Tibial artery (tissue), 4 donors: ENCODE results near the gene RBM20.

ENCODE experiments used
- DNase-seq, 2 donors: peaks; one replicate each; pipeline ENCODE4 v3.0.0-alpha.2; 2019
- H3K27ac ChIP-seq, 2 donors: fragments of 200-600 bp; sonication (generic) in 1 of 2; 1 replicate in 1 of 2; 2 replicates in 1 of 2; pipeline ENCODE4 v1.5.1; 2018 to 2019; ENCODE audit warnings: mild to moderate bottlenecking in 1 of 2
- H3K27me3 ChIP-seq, 2 donors: fragments of 200-600 bp; sonication (generic) in 1 of 2; one replicate each; pipeline versions ENCODE4 v1.5.1 to v1.6.0; 2016 to 2019
- H3K36me3 ChIP-seq, 3 donors: fragments of 200-600 bp; sonication (generic) in 2 of 3; one replicate each; pipeline ENCODE4 v1.5.1; 2016 to 2019; ENCODE audit warnings: mild to moderate bottlenecking in 2 of 3
- H3K4me1 ChIP-seq, 4 donors: fragments of 200-600 bp; sonication (generic) in 2 of 4; 1 replicate in 3 of 4; 2 replicates in 1 of 4; pipeline ENCODE4 v1.5.1; 2016 to 2019
- H3K4me3 ChIP-seq, 2 donors: fragments of 200-600 bp; sonication (generic) in 1 of 2; 1 replicate in 1 of 2; 2 replicates in 1 of 2; pipeline ENCODE4 v1.5.1; 2018 to 2019; ENCODE audit warnings: mild to moderate bottlenecking in 2 of 2
- H3K9me3 ChIP-seq, 3 donors: fragments of 200-600 bp; sonication (generic) in 1 of 3; one replicate each; pipeline ENCODE4 v1.5.1; 2016 to 2019
- CTCF ChIP-seq, 2 experiments: fragments of 200-600 bp in 1 of 2; fragments of 450-650 bp in 1 of 2; IDR thresholded peaks; one replicate each; pipeline ENCODE4 v1.5.1; 2017 to 2019; ENCODE audit warnings: antibody characterized with exemption in 2 of 2, mild to moderate bottlenecking in 1 of 2, moderate library complexity in 1 of 2
- intact Hi-C: fragments of 100-400 bp; cut with DNase I; formaldehyde crosslinking; loops from one replicate; pipeline ENCODE4 v1.15.0; 2023; ENCODE audit warnings: low total_unique reads

RBM20 gene

GRCh38 chr10:110859973-110860376, 215.8 kb downstream of the RBM20 start:
- peak in 1 of 2 donors; percentile 47 for DNase-seq

GRCh38 chr10:110860576-110861241, 216.6 kb downstream of the RBM20 start:
- no peak overlapping the region for H3K4me3 ChIP-seq
- no peaks in the 10 kb centered on the region for H3K9me3 ChIP-seq
- TF ChIP-seq CTCF (IDR thresholded peaks at IDR 0.05) = no peak
- H3K27me3 ChIP-seq = no peaks in the 10 kb centered on the region
- intact Hi-C loops = no loop called here
- DNase-seq = no peak
- no peak overlapping the region for H3K27ac ChIP-seq
- H3K36me3 ChIP-seq = no peaks in the 10 kb centered on the region
- peaks cover 4 to 40% (median 16%) of the 10 kb centered on the region in 4 donors for H3K4me1 ChIP-seq

More at GRCh38 chr10:110859973-110860376, 215.8 kb downstream of the RBM20 start:
- H3K4me1 ChIP-seq = peaks cover 0 to 34% (median 11%) of the 10 kb centered on the region in 4 donors
- H3K9me3 ChIP-seq = no peaks in the 10 kb centered on the region
- H3K4me3 ChIP-seq = no peak overlapping the region
- H3K27ac ChIP-seq = peak overlapping the region in 1 of 2 donors; percentile 44
- H3K36me3 ChIP-seq = no peaks in the 10 kb centered on the region
- no peak for TF ChIP-seq CTCF (IDR thresholded peaks at IDR 0.05)
- no peaks in the 10 kb centered on the region for H3K27me3 ChIP-seq
- intact Hi-C loops = no loop called here

- DNase-seq = no peak
- Histone ChIP-seq H3K36me3 (no peaks in the 10 kb centered on the region), H3K9me3 (no peaks in the 10 kb centered on the region), H3K27ac (no peak overlapping the region), H3K4me1 (peaks cover 4 to 40% (median 22%) of the 10 kb centered on the region in 4 donors), H3K27me3 (no peaks in the 10 kb centered on the region), H3K4me3 (no peak overlapping the region)
- no peak for TF ChIP-seq CTCF (IDR thresholded peaks at IDR 0.05)
- intact Hi-C loops = no loop called here
These were observed 217.3 kb downstream of the RBM20 start for GRCh38 chr10:110861476-110861875.

GRCh38 chr10:110861930-110862649, 218.0 kb downstream of the RBM20 start:
- no peaks in the 10 kb centered on the region for H3K36me3 ChIP-seq
- no peak overlapping the region for H3K27ac ChIP-seq
- DNase-seq = no peak
- no peak overlapping the region for H3K4me3 ChIP-seq
- intact Hi-C loops = no loop called here
- no peak for TF ChIP-seq CTCF (IDR thresholded peaks at IDR 0.05)
- H3K4me1 ChIP-seq = peaks cover 4 to 40% (median 24%) of the 10 kb centered on the region in 4 donors
- H3K9me3 ChIP-seq = no peaks in the 10 kb centered on the region
- no peaks in the 10 kb centered on the region for H3K27me3 ChIP-seq

- no peak for TF ChIP-seq CTCF (IDR thresholded peaks at IDR 0.05)
- Histone ChIP-seq H3K27me3 (no peaks in the 10 kb centered on the region), H3K4me1 (peaks cover 4 to 44% (median 26%) of the 10 kb centered on the region in 4 donors), H3K27ac (no peak overlapping the region), H3K9me3 (no peaks in the 10 kb centered on the region), H3K36me3 (no peaks in the 10 kb centered on the region), H3K4me3 (no peak overlapping the region)
- intact Hi-C loops = no loop called here
- DNase-seq = no peak
These were observed 218.8 kb downstream of the RBM20 start for GRCh38 chr10:110862961-110863360.
